Epithelial cell of proximal tubule (primary cell): ENCODE measurements around the gene ZCCHC24. TPM values are rescaled to one million over a fixed set of nuclear protein-coding genes. Genes with fewer than 3 reads are reported as not detected.

ENCODE experiments used
- DNase-seq: peaks from one replicate; pipeline ENCODE4 v3.0.0-alpha.2; 2011; ENCODE audit warnings: low read depth
- H3K4me3 ChIP-seq: 2 replicates; pipeline ENCODE4 v1.5.1; 2011; ENCODE audit warnings: low read depth, mild to moderate bottlenecking, low read length
- total RNA-seq: library from RNA; depleted of rRNA; stranded (reverse); fragments of >200 nt; gene quantifications from 2 replicates; pipeline ENCODE4 v1.2.3, GENCODE V29; 2015
- TF ChIP-seq, protein P1 (sequence below): conservative IDR thresholded peaks from 2 replicates; pipeline ENCODE4 v1.5.1; 2012; ENCODE audit warnings: low read depth, mild to moderate bottlenecking, low read length

ZCCHC24 gene
- total RNA-seq, 1 donor from 2014 or later, result 4.7 TPM

DNA sequence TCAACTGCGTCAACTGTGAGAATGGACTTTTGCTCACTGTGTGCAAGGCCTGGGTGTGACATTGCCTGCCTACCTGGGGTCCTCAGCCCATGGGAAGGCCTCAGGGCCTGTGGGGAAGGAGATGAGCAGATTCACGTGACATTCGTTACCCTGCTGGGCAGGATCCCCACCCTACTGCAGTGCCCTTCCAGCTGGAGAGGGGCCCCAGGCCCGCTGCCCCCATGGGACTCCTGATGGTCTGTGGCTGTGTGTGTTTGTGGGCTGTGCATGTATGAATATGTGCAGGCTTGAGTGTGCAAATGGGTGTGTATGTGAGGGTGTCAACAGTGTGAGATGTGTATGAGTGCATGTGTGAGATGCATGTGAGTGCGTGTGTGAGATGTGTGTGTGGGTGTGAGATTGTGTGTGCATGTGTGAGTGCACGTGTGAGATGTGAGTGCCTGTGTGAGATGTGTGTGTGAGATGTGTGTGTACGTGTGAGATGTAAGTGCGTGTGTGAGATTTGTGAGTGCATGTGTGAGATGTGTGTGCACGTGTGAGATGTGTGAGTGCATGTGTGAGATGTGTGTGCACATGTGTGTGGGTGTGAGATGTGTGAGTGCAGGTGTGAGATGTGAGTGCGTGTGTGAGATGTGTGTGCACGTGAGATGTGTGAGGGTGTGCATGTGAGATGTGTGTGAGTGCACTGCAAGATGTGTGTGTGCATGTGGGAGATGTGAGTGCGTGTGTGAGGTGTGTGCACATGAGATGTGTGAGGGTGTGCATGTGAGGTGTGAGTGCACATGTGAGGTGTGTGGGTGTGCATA is 68.5 kb downstream of the ZCCHC24 start:
- DNase-seq, result no peak
- H3K4me3 ChIP-seq, result no peak overlapping the region
- TF ChIP-seq, protein P1, sequence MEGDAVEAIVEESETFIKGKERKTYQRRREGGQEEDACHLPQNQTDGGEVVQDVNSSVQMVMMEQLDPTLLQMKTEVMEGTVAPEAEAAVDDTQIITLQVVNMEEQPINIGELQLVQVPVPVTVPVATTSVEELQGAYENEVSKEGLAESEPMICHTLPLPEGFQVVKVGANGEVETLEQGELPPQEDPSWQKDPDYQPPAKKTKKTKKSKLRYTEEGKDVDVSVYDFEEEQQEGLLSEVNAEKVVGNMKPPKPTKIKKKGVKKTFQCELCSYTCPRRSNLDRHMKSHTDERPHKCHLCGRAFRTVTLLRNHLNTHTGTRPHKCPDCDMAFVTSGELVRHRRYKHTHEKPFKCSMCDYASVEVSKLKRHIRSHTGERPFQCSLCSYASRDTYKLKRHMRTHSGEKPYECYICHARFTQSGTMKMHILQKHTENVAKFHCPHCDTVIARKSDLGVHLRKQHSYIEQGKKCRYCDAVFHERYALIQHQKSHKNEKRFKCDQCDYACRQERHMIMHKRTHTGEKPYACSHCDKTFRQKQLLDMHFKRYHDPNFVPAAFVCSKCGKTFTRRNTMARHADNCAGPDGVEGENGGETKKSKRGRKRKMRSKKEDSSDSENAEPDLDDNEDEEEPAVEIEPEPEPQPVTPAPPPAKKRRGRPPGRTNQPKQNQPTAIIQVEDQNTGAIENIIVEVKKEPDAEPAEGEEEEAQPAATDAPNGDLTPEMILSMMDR, result no peak

DNA sequence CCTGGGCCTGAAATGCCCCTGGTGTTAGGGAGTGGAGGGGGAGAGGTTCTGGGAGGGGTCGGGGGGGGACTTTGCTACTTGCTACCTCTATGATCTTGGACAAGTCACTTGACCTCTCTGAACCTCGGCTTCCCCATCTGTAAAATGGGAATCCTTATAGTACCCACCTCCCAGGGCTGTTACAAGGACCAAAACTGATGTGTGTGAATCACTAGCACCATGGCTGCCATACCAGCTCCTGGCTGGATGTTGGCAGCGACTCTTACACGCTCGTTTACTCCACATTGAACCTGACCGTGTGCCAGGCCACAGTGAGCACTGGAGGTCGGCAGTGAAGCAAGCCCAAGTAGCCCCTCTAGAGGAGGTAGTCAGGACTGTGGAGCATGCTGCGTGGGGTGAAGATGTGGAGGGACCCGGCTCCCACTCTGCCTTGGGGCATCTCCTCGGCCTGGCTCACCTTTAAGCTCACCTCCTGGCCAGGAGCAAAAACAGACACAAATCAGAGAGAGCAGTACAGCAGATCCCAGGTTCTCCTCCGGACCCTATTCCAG is 69.3 kb downstream of the ZCCHC24 start:
- TF ChIP-seq, protein P1, result no peak
- no peak for DNase-seq
- H3K4me3 ChIP-seq, result no peak overlapping the region

DNA sequence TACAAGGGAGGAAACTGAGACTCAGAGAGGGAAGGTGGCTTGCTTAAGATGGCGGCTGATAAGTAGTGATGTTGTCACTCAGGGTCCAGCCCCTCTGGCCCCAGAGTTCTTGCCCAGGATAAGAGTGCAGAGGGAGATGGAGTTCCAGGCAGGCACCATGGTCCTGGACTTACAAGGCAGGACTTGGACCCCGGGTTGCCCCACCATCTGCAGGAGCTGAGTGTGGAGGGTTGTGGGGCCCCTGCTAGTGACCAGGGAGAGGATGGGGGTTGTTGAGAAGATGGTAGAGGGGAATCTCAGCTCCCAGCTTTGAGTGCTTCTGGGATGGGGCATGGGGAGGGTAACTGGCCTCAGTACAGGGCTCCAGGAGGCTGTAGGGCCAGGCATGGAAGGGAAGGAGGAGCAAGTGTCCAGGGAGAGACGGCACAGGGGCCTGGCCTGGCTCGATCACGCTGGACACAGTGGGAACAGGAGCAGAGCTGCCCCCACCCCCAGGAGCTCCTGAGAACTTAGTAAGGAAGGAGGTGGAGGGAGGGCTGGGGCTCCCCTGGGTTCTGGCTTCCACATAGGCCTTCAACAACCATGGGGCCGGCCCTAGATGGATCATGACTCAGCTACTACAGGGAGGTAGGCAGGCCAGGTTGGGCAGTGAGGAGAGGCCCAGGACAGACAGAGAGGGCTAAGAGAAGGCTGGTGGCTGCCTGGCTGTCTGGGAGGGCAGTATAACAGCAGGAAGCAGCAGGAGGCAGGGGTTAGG is 69.9 kb downstream of the ZCCHC24 start:
- H3K4me3 ChIP-seq, result no peak overlapping the region
- TF ChIP-seq, protein P1, result no peak
- no peak for DNase-seq

DNA sequence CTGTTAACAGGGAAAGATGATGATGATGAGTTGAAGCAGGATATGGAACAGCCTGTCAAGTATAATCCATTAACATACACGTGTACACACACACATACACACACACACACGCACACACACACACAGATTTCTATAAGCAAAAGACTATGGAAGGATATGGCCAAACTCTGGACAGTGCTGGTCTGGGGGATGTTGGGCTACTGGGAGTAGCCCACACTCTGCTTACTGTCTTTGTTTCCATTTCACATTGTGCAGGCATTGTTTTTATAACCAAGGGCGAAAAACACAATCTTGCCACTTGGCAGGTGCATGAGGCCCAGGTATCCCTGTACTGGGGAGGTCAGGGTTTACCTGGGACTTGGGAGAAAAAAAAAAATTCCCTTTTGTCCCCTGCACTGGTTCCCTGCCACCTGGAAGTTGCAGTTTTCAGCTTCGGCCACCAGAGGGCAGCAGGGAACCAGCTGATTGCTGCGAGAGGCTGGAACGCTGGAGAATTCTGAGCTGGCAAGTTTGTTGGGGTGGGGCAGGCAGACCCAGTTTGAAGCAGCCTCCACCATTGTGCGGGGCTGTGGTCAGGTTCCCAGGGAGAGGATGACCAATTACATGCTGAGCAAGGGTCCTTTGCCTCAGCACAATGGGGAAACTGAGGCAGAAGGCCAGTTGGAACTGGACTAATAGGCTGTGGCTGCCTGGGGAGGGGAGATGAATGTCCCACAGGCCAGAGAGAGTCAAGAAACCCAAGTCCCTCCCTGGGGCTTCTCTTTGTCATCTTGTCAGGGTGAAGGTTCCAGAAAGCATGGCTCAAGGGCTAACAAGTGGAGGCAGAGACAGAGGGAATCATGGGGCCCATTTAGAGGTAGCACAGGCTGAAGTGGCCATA is 70.9 kb downstream of the ZCCHC24 start:
- TF ChIP-seq, protein P1, result peak; percentile 98
- no peak for DNase-seq
- no peak overlapping the region for H3K4me3 ChIP-seq

DNA sequence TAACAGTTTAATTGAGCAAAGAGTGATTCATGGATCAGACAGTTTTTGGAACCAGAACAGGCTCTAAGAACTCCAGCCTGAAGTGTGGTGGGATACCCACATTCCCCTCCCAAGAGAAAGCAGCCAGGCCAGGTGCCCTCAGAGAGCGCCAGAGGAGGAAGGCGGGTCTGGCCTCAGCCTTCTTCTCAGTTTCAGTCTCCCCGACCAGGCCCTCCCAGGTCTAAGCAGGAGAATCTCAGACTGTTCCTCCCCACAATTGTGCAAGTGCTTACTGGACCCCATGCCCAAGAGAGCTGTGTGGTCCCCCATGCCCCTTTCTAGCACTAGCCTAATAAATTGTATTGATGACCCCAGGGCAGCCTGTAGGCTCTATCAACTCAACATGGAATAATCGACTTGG is 72.6 kb downstream of the ZCCHC24 start:
- TF ChIP-seq, protein P1, result no peak
- H3K4me3 ChIP-seq, result no peak overlapping the region
- DNase-seq, result no peak

DNA sequence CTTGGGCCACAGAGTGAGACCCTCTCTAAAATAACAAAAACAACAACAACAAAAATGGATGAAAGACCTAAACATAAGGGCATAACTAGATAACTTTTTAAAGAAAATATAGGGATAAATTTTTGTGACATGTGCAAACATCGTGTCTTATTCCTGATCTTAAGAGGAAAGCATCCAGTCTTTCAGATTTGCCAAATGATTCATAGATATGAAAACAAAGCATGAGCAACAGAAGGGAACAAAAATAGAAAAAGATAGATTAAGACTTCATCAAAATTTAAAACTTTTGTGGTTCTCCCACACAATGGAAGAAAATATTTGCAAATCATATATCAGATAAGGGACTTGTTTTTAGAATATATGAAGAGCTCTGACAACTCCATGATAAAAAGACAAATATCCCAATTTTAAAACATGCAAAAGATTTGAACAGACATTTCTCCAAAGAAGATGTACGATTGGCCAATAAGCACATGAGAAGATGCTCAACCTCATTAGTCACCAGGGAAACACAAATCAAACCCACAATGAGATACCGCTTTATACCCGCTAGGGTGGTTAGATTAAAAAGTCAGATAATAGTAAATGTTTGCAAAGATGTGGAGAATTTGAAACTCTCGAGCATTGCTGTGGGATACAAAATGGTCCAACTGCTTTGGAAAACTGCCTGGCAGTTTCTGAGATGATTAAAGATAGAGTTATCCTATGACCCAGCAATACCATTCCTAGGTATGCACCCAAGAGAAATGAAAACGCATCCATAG is 77.8 kb downstream of the ZCCHC24 start:
- TF ChIP-seq, protein P1, result no peak
- H3K4me3 ChIP-seq, result no peak overlapping the region
- no peak for DNase-seq
